Measurements from ENCODE around the gene ENTHD1.

GRCh38 chr22:39724390-39724789 is 169.2 kb downstream of the ENTHD1 start:
- no peak for TF ChIP-seq CTCF (IDR thresholded peaks at IDR 0.05)
- TF ChIP-seq POLR2A (IDR thresholded peaks at IDR 0.05): no peak
